OCI-LY3 (cell line): ENCODE results near the gene ILDR2.

Source experiments
- H2AFZ ChIP-seq: fragments of 200-600, 300-600 bp; shearing (Covaris generic); 2 replicates; pipeline ENCODE4 v1.6.0; 2014; ENCODE audit warnings: antibody characterized with exemption, low read depth, low read length
- H3K27ac ChIP-seq: fragments of 200-600, 300-600 bp; sonication (generic); 2 replicates; pipeline ENCODE4 v1.5.1; 2014; ENCODE audit warnings: mild to moderate bottlenecking, low read length, moderate library complexity, mixed read lengths
- H3K27me3 ChIP-seq: fragments of 200-600, 300-600 bp; sonication (generic); 2 replicates; pipeline ENCODE4 v1.6.1; 2014; ENCODE audit warnings: low read depth, low read length, mixed read lengths
- H3K36me3 ChIP-seq: fragments of 200-600, 300-600 bp; sonication (generic); replicated peaks from 2 replicates; pipeline ENCODE3; 2014; ENCODE audit warnings: low read depth, low read length, mixed read lengths
- H3K4me1 ChIP-seq: fragments of 300-600, 200-600 bp; sonication (generic); 2 replicates; pipeline ENCODE4 v1.6.1; 2014; ENCODE audit warnings: low read length, mixed read lengths
- H3K4me2 ChIP-seq: fragments of 200-600, 300-600 bp; sonication (generic); 2 replicates; pipeline ENCODE4 v1.6.1; 2014; ENCODE audit warnings: low read length, mixed read lengths
- H3K4me3 ChIP-seq: fragments of 300-600, 200-600 bp; sonication (generic); 2 replicates; pipeline ENCODE4 v1.5.1; 2014; ENCODE audit warnings: antibody characterized with exemption, mild to moderate bottlenecking, low read length, moderate library complexity
- H3K79me2 ChIP-seq: fragments of 300-600, 200-600 bp; shearing (Covaris generic); 2 replicates; pipeline ENCODE4 v1.6.1; 2014; ENCODE audit warnings: mild to moderate bottlenecking, low read length, mixed read lengths
- H3K9ac ChIP-seq: fragments of 300-600, 200-600 bp; shearing (Covaris generic); 2 replicates; pipeline ENCODE4 v1.6.0; 2014; ENCODE audit warnings: mild to moderate bottlenecking, low read length, moderate library complexity
- H3K9me3 ChIP-seq: fragments of 200-600, 300-600 bp; shearing (Covaris generic); 2 replicates; pipeline ENCODE4 v1.6.1; 2014; ENCODE audit warnings: low read length, mixed read lengths; ENCODE audit not compliant: insufficient read depth
- H4K20me1 ChIP-seq: fragments of 200-600, 300-600 bp; sonication (generic); 2 replicates; pipeline ENCODE4 v1.6.1; 2016; ENCODE audit warnings: low read length, mixed read lengths; ENCODE audit not compliant: insufficient read depth
- EZH2phosphoT487 ChIP-seq: fragments of 200-600 bp; shearing (Covaris generic); IDR thresholded peaks from 2 replicates; pipeline ENCODE4 v1.6.1; 2018; ENCODE audit warnings: antibody characterized with exemption, mixed run types, low read depth
- TF ChIP-seq, protein P1 (sequence below): fragments of 200-600, 300-600 bp; sonication (generic); IDR thresholded peaks from 2 replicates; pipeline ENCODE4 v1.5.1; 2014; ENCODE audit warnings: antibody characterized with exemption, low read length, low read depth

The ILDR2 gene, protein sequence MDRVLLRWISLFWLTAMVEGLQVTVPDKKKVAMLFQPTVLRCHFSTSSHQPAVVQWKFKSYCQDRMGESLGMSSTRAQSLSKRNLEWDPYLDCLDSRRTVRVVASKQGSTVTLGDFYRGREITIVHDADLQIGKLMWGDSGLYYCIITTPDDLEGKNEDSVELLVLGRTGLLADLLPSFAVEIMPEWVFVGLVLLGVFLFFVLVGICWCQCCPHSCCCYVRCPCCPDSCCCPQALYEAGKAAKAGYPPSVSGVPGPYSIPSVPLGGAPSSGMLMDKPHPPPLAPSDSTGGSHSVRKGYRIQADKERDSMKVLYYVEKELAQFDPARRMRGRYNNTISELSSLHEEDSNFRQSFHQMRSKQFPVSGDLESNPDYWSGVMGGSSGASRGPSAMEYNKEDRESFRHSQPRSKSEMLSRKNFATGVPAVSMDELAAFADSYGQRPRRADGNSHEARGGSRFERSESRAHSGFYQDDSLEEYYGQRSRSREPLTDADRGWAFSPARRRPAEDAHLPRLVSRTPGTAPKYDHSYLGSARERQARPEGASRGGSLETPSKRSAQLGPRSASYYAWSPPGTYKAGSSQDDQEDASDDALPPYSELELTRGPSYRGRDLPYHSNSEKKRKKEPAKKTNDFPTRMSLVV

DNA sequence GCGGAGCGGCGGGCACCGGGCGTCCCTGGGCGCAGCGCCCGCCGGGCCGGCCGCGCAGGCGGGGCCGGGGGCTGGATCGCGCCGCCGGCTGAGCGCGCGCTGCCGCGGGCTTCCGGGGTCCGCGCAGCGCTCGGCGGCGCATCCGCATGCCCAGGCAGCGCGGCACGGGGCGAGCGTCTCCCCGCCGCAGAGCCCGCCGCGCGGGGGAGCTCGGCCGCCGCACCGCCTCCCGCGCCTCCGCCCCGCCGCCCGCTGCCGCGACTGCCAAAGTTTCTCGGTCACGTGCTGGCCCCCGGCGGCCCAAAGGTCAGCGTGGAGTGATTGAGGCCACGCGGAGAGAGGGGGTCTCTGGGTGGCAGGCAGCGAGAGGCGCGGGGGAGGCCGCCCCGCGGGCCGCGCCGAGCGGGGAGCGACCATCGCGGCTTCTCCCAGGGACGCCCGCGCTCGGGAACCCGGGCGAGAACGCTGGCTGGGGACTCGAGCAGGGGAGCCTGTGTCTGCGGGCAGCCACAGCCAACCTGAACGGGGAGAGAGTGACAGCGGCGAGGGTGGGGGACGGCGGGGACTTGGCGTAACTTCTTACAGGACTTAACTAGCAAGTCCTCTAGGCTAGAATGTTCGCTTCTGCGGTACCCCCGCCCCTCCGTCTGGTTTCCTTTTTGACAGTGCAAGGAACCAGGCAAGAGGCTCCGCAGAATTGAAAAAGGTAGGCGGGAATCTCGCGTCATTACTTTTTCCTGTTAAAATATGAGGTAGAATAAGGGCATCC is at the start of gene ILDR2:
ILDR2 (minus strand) TSS at position 180 of the 769 bp plus-strand sequence. CDS start 272 bp downstream, outside the sequence.
- Histone ChIP-seq H3K27ac (no peak within 1 kb of the TSS), H3K4me2 (peak within 1 kb of the TSS; percentile 89), H3K79me2 (no peaks in the 10 kb centered on the region), H3K4me1 (peaks cover 24% of the 10 kb centered on the region), H2AFZ (peak within 1 kb of the TSS; percentile 91), H3K27me3 (peaks cover 74% of the 10 kb centered on the region), H3K9ac (peak within 1 kb of the TSS; percentile 73), H3K9me3 (no peaks in the 10 kb centered on the region), H3K4me3 (peak within 1 kb of the TSS; percentile 93), H4K20me1 (no peaks in the 10 kb centered on the region), H3K36me3 (no peaks in the 10 kb centered on the region)
- no peak for TF ChIP-seq EZH2phosphoT487
- TF ChIP-seq, protein P1, sequence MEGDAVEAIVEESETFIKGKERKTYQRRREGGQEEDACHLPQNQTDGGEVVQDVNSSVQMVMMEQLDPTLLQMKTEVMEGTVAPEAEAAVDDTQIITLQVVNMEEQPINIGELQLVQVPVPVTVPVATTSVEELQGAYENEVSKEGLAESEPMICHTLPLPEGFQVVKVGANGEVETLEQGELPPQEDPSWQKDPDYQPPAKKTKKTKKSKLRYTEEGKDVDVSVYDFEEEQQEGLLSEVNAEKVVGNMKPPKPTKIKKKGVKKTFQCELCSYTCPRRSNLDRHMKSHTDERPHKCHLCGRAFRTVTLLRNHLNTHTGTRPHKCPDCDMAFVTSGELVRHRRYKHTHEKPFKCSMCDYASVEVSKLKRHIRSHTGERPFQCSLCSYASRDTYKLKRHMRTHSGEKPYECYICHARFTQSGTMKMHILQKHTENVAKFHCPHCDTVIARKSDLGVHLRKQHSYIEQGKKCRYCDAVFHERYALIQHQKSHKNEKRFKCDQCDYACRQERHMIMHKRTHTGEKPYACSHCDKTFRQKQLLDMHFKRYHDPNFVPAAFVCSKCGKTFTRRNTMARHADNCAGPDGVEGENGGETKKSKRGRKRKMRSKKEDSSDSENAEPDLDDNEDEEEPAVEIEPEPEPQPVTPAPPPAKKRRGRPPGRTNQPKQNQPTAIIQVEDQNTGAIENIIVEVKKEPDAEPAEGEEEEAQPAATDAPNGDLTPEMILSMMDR: 0 out of 2 replicates have a peak, but pooled peaks have one; percentile 17

DNA sequence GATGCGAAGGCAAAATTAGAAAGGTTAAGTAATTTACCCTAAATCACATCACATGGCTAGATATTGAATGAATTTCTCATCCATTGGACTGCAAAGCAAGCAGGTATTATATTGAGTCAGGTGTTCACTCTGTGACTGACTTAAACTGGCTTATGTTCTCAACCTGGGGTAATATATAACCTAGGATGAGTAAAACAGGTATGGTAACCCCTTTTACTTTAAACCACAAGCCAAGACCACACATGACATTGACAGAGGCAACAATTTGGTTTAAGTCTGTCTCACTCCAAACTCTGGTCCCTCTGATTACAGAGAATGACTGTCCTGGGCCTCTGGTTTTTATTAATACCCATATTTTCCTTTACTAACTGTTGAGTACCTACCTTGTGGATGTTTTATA is 47.0 kb upstream of the ILDR2 start:
- H2AFZ ChIP-seq: no peak overlapping the region
- peaks cover 12% of the 10 kb centered on the region for H3K4me1 ChIP-seq
- no peaks in the 10 kb centered on the region for H4K20me1 ChIP-seq
- no peak for TF ChIP-seq EZH2phosphoT487
- TF ChIP-seq, protein P1: no peak
- no peaks in the 10 kb centered on the region for H3K79me2 ChIP-seq
- H3K9ac ChIP-seq: no peak overlapping the region
- no peaks in the 10 kb centered on the region for H3K27me3 ChIP-seq
- H3K36me3 ChIP-seq: no peaks in the 10 kb centered on the region
- H3K4me3 ChIP-seq: no peak overlapping the region
- H3K4me2 ChIP-seq: no peak overlapping the region
- H3K9me3 ChIP-seq: no peaks in the 10 kb centered on the region
- H3K27ac ChIP-seq: no peak overlapping the region

DNA sequence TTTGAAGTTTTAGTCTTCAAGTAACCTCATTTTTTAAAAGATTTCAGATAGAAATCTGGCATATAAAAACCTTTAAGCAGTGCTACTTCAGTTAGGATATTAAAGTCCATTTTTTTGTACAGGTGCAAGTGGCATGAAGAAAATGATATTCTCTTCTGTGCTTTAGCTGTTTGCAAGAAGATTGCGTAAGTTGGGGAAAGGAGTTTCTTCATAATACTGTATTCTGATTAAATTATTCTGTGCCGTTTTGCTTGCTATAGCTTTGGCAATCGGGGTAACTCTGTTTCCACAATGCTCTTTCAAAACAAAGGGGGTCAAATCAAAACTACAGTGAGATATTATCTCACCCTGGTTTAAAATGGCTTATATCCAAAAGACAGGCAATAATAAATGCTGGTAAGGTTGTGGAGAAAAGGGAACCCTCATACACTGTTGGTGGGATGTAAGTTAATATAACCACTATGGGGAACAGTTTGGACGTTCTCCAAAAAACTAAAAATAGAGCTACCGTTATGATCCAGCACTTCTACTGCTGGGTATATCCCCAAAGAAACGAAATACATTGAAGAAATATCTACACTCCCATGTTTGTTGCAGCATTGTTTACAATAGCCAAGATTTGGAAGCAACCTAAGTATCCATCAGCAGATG is 40.9 kb upstream of the ILDR2 start:
- Histone ChIP-seq H3K4me2 (no peak overlapping the region), H3K9me3 (no peaks in the 10 kb centered on the region), H3K79me2 (no peaks in the 10 kb centered on the region), H3K27ac (no peak overlapping the region), H3K4me3 (no peak overlapping the region), H3K27me3 (peaks cover 7% of the 10 kb centered on the region; the same call in 1 of the 2 replicates), H3K9ac (no peak overlapping the region), H2AFZ (no peak overlapping the region), H3K4me1 (no peaks in the 10 kb centered on the region), H4K20me1 (no peaks in the 10 kb centered on the region), H3K36me3 (no peaks in the 10 kb centered on the region)
- TF ChIP-seq, protein P1: no peak
- TF ChIP-seq EZH2phosphoT487: no peak
